HG02571 (cell line): ENCODE data around the gene ALDH1L1.

ENCODE experiments used
- ATAC-seq: cut with Tn5 transposase; IDR thresholded peaks from one replicate; pipeline ENCODE4 v1.9.1; 2021; ENCODE audit warnings: mild to moderate bottlenecking, moderate library complexity; ENCODE audit not compliant: unreplicated experiment

Gene ALDH1L1

DNA sequence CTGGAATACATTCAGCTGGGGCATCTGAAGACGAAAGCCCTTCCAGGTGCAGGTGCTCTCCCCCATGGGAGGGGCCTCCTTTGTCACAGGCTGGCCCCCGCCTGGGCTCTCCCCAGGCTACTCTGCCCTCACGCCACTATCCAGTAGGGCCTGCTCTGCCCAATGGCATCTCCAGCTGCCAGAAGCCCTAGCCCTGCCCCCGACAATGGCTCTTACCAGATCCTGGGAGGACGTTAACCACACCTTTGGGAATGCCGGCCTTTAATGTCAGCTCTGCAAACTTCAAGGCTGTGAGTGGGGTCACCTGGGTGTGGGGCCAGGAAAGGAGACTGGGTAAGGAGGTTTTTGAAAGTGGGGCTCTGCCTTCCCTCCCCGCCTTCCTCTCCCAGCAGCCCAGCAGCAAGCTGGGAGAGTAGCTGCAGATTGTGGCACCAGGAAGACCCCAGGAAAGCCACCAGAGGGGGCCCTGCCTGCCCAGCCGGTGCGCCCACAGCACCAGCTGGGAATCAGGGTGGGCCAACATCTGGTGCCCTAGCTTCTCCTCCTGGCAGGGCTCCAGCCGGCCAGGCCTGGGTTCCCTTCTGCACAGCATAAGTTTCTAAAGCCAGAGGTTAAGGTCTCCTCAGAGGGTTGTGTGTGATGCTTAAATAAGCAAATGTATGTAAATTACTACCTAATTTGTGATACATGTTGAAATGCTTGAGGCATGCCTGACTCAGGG is 56.1 kb downstream of the ALDH1L1 start:
- no peak for ATAC-seq

GRCh38 chr3:126121632-126122031 is 58.8 kb downstream of the ALDH1L1 start:
- no peak for ATAC-seq

GRCh38 chr3:126121074-126121473 is 59.3 kb downstream of the ALDH1L1 start:
- no peak for ATAC-seq

- no peak for ATAC-seq
Observed at GRCh38 chr3:126119976-126120375, 60.4 kb downstream of the ALDH1L1 start.

- no peak for ATAC-seq
Observed at GRCh38 chr3:126119008-126119675, 61.2 kb downstream of the ALDH1L1 start.

- ATAC-seq = no peak
Observed at GRCh38 chr3:126118591-126118990, 61.8 kb downstream of the ALDH1L1 start.

DNA sequence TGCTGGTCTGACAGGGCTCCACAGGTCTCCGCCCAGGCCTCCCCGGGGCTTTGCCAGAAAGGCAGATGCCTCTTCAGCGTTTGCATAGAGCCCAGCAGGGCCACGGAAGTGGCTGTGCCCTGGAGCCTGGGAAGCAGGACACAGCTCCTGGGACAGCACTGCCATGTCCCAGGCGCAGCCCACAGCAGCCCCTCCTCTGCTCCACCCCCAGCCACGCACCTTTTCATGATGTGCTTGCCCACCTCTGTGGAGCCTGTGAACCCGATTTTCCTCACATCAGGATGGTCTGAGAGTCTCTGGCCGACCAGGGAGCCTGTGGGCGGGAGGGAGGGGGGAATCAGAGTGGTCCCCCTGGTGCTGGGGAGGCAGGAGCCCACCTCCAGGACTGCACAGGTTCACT is 62.6 kb downstream of the ALDH1L1 start:
- no peak for ATAC-seq

GRCh38 chr3:126117212-126117611 is 63.2 kb downstream of the ALDH1L1 start:
- ATAC-seq = no peak

DNA sequence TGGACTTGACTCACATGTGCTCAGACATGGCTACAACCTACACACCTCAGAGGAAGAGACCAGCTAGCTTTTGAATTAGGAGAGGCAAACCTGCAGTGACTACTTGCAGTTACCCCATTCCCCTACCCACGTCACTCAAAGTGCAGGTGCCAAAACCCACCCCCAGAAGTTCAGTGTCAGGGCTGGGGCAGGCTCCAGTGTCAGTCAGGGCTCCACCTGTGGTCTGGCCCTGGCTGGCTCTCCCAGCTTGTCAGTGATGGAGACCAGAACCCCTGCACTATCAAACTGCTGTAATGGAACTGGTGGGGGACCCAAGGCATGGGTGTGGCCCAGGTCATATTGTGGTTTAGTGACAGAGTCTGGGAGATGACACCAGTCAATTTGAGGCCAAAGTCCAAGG is 63.9 kb downstream of the ALDH1L1 start:
- ATAC-seq = no peak

GRCh38 chr3:126114443-126115386 is 65.7 kb downstream of the ALDH1L1 start:
- no peak for ATAC-seq

GRCh38 chr3:126113733-126114442 is 66.5 kb downstream of the ALDH1L1 start:
- ATAC-seq = no peak

DNA sequence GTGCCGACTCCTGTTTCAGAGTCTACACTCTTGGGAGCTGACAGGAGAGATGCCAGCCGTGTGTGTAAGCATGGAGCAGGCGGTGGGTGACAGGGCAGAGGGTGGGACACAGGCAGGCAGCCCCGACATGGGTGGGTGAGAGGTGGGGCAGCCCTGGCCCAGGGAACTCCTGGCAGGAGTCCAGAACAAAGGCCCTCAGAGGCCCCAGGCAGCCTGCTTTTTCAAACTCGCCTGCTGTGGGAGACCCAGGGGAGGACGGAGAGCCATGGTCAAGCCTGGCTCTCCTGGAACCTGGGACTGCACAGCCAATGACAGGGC is 67.2 kb downstream of the ALDH1L1 start:
- no peak for ATAC-seq

- ATAC-seq = no peak
Observed at GRCh38 chr3:126112531-126113237, 67.7 kb downstream of the ALDH1L1 start.

DNA sequence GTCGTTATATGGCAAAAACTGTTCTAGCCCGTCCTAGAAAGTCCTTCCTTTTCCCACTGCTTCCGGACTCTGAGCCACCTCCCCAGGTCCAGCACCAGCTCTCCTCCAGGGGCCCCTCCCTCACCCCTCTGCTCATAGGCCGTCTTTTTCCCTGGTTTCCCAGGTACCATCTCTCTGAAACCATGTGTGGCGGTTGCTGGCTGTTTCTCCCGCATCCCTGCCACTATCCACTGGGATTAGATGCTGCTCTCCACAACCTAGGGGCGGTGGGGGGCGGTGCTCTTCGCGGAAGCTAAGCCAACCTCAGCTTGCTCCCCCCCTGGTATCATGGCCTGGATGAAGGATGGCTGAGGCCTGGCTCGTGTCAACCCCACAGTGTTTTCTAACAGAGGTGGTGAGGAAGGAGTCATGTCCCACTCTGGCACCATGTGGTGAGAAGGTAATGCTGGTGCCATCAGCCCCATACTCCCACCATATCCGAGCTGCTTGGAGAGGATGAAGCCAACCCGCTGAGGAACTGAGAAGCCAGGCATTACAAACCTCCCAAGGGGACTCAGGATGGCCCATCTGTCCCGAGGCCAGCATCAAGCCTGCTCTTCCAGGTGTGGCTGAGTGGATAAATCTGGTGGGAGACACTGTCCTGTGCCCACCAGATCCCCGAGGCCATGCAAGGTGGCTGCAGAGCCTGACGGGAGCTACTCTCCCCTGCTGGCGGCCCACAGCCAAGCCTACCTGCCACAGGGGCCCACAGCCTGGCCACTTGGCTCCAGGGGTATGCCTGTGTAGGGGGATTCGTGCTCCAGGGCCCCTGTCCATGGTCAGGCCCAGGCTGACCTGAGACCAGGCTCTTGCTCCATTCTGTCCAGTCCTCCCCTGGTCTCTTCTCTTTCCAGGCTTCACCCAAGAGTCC is 68.6 kb downstream of the ALDH1L1 start:
- no peak for ATAC-seq

DNA sequence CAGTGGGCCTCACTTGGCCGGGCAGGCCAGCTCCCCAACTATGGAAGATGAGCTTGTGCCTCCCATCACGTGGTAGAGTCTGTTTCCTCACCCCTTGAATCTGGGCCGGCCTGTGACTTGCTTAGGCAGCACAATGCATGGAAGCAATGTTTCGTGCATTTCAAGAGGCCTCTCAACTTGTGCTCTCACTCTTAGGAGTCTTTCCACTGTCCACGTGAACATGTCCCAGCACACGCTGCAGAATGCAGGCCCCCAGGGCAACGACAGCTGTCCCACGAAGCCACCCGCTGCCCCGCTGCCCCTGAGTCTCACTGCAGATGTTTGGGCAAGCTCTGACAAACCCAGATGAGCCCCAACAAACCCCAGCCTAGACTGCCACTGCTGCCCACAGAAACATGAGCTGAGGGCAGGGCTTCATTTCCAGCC is 69.2 kb downstream of the ALDH1L1 start:
- ATAC-seq = no peak

- no peak for ATAC-seq
Observed at GRCh38 chr3:126110431-126111125, 69.8 kb downstream of the ALDH1L1 start.

DNA sequence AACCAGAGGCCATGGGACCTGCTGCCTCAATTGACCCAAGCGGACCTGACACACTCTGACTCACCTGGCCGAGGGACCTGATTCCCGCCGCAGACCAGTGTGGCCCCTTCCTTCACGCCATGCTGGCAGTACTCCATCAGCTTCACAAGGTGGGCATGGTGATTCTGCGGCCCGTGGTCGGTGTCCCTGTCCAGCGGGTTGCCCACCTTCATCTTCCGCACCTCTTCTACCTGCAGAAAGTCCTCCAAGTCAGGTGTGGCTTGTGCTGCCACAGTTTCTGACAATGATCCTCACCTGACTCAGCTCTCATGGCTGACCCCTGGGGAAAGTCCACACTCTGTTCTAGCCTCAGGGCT is 70.5 kb downstream of the ALDH1L1 start:
- no peak for ATAC-seq

- ATAC-seq = no peak
Observed at GRCh38 chr3:126109146-126109879, 71.1 kb downstream of the ALDH1L1 start.
